HepG2 (cell line): Measurements from ENCODE around the gene PRKCD. TPM values are rescaled to one million over a fixed set of nuclear protein-coding genes. Genes with fewer than 3 reads are reported as not detected.

Experiments used
- ATAC-seq: fragments of 200-7000 bp; cut with Tn5 transposase; 3 replicates; pipeline ENCODE4 v1.9.1; 2020; ENCODE audit warnings: mild to moderate bottlenecking, moderate library complexity
- BruUV-seq: library from RNA; stranded (reverse); fragments of 400-500 nt; replicated peaks from 2 replicates; lab custom pipeline; 2021; lab: Mats Ljungman, UMichigan
- CTCF ChIA-PET: fragments of 300-600 bp; formaldehyde crosslinking; extraction: SDS; loops from one replicate; lab custom pipeline; 2021; ENCODE audit warnings: low total read pairs, inconsistent platforms, low intra/inter-chr PET ratio; lab: Yijun Ruan, JAX
- POLR2A ChIA-PET: fragments of 350-600 bp; sonication (Branson Sonifier 250); formaldehyde crosslinking; loops from one replicate; lab custom pipeline; 2020; ENCODE audit warnings: antibody characterized with exemption, inconsistent platforms; lab: Yijun Ruan, JAX
- DNase-seq: peaks from one replicate; pipeline ENCODE4 v3.0.0-alpha.2; 2015; ENCODE audit warnings: low spot score
- FAIRE-seq: peaks from 3 replicates; lab custom pipeline; 2011; peaks lifted over from hg19 to GRCh38; lab: Jason Lieb, UNC
- H2AFZ ChIP-seq: one replicate; pipeline ENCODE4 v1.6.1; 2011; ENCODE audit warnings: low read length, inconsistent platforms
- H3K27ac ChIP-seq: fragments of 300-600 bp; 3 replicates; pipeline ENCODE4 v1.8.0; 2011; ENCODE audit warnings: mixed run types, mild to moderate bottlenecking, mixed read lengths, low read length, inconsistent platforms; ENCODE audit not compliant: insufficient read depth; ENCODE audit errors: extremely low read length
- H3K27me3 ChIP-seq, 2 experiments: fragments of 200-600 bp in 1 of 2; 2 replicates in 1 of 2; 3 replicates in 1 of 2; pipeline versions ENCODE4 v1.6.0 to v1.8.0; 2011; ENCODE audit warnings: low read length in 2 of 2, mild to moderate bottlenecking in 2 of 2, moderate library complexity in 2 of 2, inconsistent platforms in 1 of 2; ENCODE audit not compliant: insufficient read depth in 2 of 2, control insufficient read depth in 1 of 2
- H3K36me3 ChIP-seq, 2 experiments: fragments of 200-600 bp in 1 of 2; replicated peaks in 1 of 2; 2 replicates in 1 of 2; 3 replicates in 1 of 2; pipeline versions ENCODE4 v1.5.1 to v1.8.0; 2011; ENCODE audit warnings: low read length in 2 of 2, inconsistent platforms in 1 of 2; ENCODE audit not compliant: insufficient read depth in 2 of 2, control insufficient read depth in 1 of 2
- H3K4me1 ChIP-seq: 2 replicates; pipeline ENCODE4 v1.5.1; 2012; ENCODE audit warnings: low read length, inconsistent platforms; ENCODE audit not compliant: insufficient read depth
- H3K4me2 ChIP-seq: 2 replicates; pipeline ENCODE4 v1.6.0; 2011; ENCODE audit warnings: low read depth, low read length, inconsistent platforms
- H3K4me3 ChIP-seq, 3 experiments: fragments of 200-600 bp in 1 of 3; sonication (generic), shearing (Covaris generic) in 1 of 3; replicated peaks in 1 of 3; 2 replicates each; pipeline ENCODE4 v1.5.1; 2011 to 2016; ENCODE audit warnings: low read length in 3 of 3, inconsistent platforms in 2 of 3, low read depth in 2 of 3, mild to moderate bottlenecking in 2 of 3, control low read depth in 1 of 3, mixed read lengths in 1 of 3; ENCODE audit not compliant: insufficient read depth in 1 of 3
- H3K79me2 ChIP-seq: one replicate; pipeline ENCODE4 v1.6.1; 2011; ENCODE audit warnings: low read length, inconsistent platforms; ENCODE audit not compliant: insufficient read depth
- H3K9ac ChIP-seq: 2 replicates; pipeline ENCODE4 v1.6.0; 2011; ENCODE audit warnings: mild to moderate bottlenecking, low read depth, low read length, inconsistent platforms; ENCODE audit not compliant: insufficient read depth
- H3K9me3 ChIP-seq: 2 replicates; pipeline ENCODE4 v1.5.1; 2012; ENCODE audit warnings: mild to moderate bottlenecking, low read length
- H4K20me1 ChIP-seq: 2 replicates; pipeline ENCODE4 v1.6.0; 2011; ENCODE audit warnings: inconsistent platforms, mild to moderate bottlenecking, low read length, moderate library complexity; ENCODE audit not compliant: insufficient read depth
- CEBPZ ChIP-seq: IDR thresholded peaks from 2 replicates; pipeline ENCODE4 v1.6.1; 2012; ENCODE audit warnings: low read length, improper control_type of control experiment
- GATA4 ChIP-seq: sonication (generic); IDR thresholded peaks from 2 replicates; pipeline ENCODE4 v1.6.1; 2016; ENCODE audit warnings: antibody characterized with exemption, low read depth, borderline replicate concordance
- HIVEP1 ChIP-seq: sonication (generic); formaldehyde crosslinking; IDR thresholded peaks from 2 replicates; pipeline ENCODE4 v1.4.0; 2020; ENCODE audit warnings: mild to moderate bottlenecking, missing genetic modification reagents
- SIN3A ChIP-seq: IDR thresholded peaks from 2 replicates; pipeline ENCODE4 v1.6.1; 2011; ENCODE audit warnings: low read depth, mild to moderate bottlenecking, control low read depth, low read length, borderline replicate concordance
- ZNF432 ChIP-seq: sonication (generic); formaldehyde crosslinking; IDR thresholded peaks from 2 replicates; pipeline ENCODE4 v1.5.0; 2020; ENCODE audit warnings: missing genetic modification reagents, mild to moderate bottlenecking, borderline replicate concordance
- WGBS: methylation state at CpG from one replicate; pipeline ENCODE4 v1.1.6; 2017; ENCODE audit warnings: low lambda C conversion rate; 5-methylcytosine and 5-hydroxymethylcytosine counted together
- in situ Hi-C: cut with HindIII; loops from 2 replicates; pipeline ENCODE4 v1.10.0; 2017; ENCODE audit warnings: low pct_unique_long_range_greater_than_20kb; ENCODE audit not compliant: extremely low pct_ligation_motif_present
- intact Hi-C: fragments of 100-400 bp; cut with micrococcal nuclease; formaldehyde crosslinking; loops from one replicate; pipeline ENCODE4 v1.10.0; 2022; ENCODE audit not compliant: unreplicated experiment
- polyA plus RNA-seq, 8 experiments: library from polyadenylated mRNA; depleted of rRNA in 3 of 8; stranded (reverse) in 7 of 8; unstranded in 1 of 8; fragments of >200 nt; fragmentation: Illumina TruSeq in 4 of 8; extraction: Trizol in 4 of 8; gene quantifications; 2 replicates each; pipeline versions ENCODE4 v1.2.1 to v1.2.3, GENCODE V29; 2011 to 2016; ENCODE audit warnings: low read depth in 4 of 8, missing spikeins in 1 of 8, mixed read lengths in 1 of 8; ENCODE audit not compliant: insufficient read depth in 1 of 8
- total RNA-seq, 5 experiments: library from RNA; depleted of rRNA; stranded (reverse); fragments of >200 nt; fragmentation: Illumina TruSeq; extraction: Trizol; gene quantifications; 2 replicates each; pipeline ENCODE4 v1.2.3, GENCODE V29; 2016; ENCODE audit warnings: low read depth in 1 of 5

Gene PRKCD
- total and polyA plus RNA-seq, 2 of the 13 experiments (the other 11 are each of a cell fraction or from before 2014, with no cell fraction given) = 1.6 to 40.7 TPM

DNA sequence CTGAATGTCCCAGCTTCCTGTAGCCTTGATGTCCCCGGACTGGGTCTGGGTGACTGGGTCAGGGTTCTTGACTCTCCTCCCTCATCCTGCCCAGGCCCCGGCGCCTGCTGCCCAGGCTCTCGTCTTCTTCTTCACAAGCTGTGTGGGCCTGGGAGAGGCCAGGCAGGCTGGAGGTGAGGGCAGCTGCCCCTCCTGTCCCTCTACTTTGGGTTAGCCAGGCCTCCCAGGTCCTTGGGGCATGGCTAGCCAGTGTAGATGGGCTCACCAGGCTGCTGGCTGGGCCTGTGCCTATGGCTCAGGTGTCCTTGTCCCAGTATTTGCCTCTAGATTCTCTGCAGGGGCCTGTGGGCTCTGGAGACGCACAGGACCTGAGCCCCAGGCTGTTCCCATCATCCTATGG, 63.0 kb downstream of the PRKCD start:
- Histone ChIP-seq H3K79me2 (no peaks in the 10 kb centered on the region), H4K20me1 (0 out of 2 replicates have a peak, but pooled peaks cover 3% of the 10 kb centered on the region), H3K4me1 (peaks cover 64% of the 10 kb centered on the region), H3K36me3 (peaks cover 29 to 52% of the 10 kb centered on the region in 2 experiments), H3K9me3 (no peaks in the 10 kb centered on the region), H3K27me3 (no peaks in the 10 kb centered on the region), H2AFZ (no peak overlapping the region), H3K4me3 (no peak overlapping the region), H3K27ac (peak overlapping the region; percentile 75), H3K9ac (no peak overlapping the region), H3K4me2 (no peak overlapping the region)
- no peak for FAIRE-seq
- no peak for ATAC-seq
- in situ Hi-C loops (no loop called here), intact Hi-C loops (loop anchor here (5.0 kb wide), 1 partner anchor 33 kb away; the partner anchor contains the start of gene TKT)
- DNase-seq = no peak
- ChIA-PET CTCF (no interaction called here), POLR2A (interaction anchor here (0.6 to 1.1 kb wide), 2 partner anchors 10 to 57 kb away, joined by 3 read pairs; no protein-coding TSS in a partner anchor)
- 100% methylated on average over 1 of the region's 5 CpGs for WGBS
- BruUV-seq = no TSS peak
- TF ChIP-seq ZNF432 (CRISPR knock-in tag) = no peak
- no peak for TF ChIP-seq CEBPZ
- TF ChIP-seq HIVEP1 (CRISPR knock-in tag) = no peak

DNA sequence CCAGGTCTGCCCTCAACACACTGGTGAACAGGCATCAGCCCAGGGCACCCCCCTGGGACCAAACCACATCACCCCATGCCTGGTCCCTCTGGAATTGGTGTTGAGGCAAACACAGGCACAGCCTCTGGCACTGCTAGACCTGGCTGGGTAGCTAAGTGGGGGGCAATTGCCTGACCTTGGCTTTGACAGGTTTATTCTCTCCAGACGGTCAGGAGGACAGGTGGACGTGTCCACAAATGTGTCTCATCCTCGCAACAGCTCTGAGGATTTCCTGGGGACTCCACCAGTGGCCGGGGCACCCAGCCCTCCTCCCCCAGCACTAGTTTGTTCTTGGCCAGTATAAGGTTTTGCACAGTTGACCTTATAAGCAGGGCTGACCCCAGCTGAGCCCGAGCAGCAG, 63.5 kb downstream of the PRKCD start:
- H3K79me2 ChIP-seq = no peaks in the 10 kb centered on the region
- H3K27me3 ChIP-seq = no peaks in the 10 kb centered on the region
- ATAC-seq = no peak
- in situ Hi-C loops = no loop called here
- DNase-seq = no peak
- H3K9me3 ChIP-seq = no peaks in the 10 kb centered on the region
- ChIA-PET POLR2A (interaction anchor here (0.6 to 1.1 kb wide), 2 partner anchors 10 to 56 kb away, joined by 3 read pairs; no protein-coding TSS in a partner anchor), CTCF (no interaction called here)
- no TSS peak for BruUV-seq
- H3K27ac ChIP-seq = peak overlapping the region; percentile 75
- peaks cover 64% of the 10 kb centered on the region for H3K4me1 ChIP-seq
- no CpG with 5 or more reads among the region's 5 CpGs for WGBS
- H2AFZ ChIP-seq = no peak overlapping the region
- peaks cover 32 to 57% of the 10 kb centered on the region in 2 experiments for H3K36me3 ChIP-seq
- TF ChIP-seq SIN3A = no peak
- no peak for TF ChIP-seq GATA4
- H3K4me3 ChIP-seq = no peak overlapping the region
- no peak for FAIRE-seq
- H3K4me2 ChIP-seq = no peak overlapping the region
- H3K9ac ChIP-seq = no peak overlapping the region
- 0 out of 2 replicates have a peak, but pooled peaks cover 3% of the 10 kb centered on the region for H4K20me1 ChIP-seq
- intact Hi-C loops = loop anchor here (5.0 kb wide), 1 partner anchor 33 kb away; the partner anchor contains the start of gene TKT
